IMR-90 (cell line): ENCODE results near the gene GREB1L. TPM values are rescaled to one million over a fixed set of nuclear protein-coding genes. Genes with fewer than 3 reads are reported as not detected.

Experiments used
- ATAC-seq: fragments of 200-7000 bp; cut with Tn5 transposase; 2 replicates; pipeline ENCODE4 v1.9.1; 2020; ENCODE audit warnings: low read depth, mild to moderate bottlenecking, moderate library complexity
- BruUV-seq: library from RNA; stranded (reverse); fragments of 400-500 nt; replicated peaks from 2 replicates; lab custom pipeline; 2021; lab: Mats Ljungman, UMichigan
- CTCF ChIA-PET: fragments of 300-600 bp; formaldehyde crosslinking; extraction: SDS; loops from one replicate; lab custom pipeline; 2021; ENCODE audit warnings: antibody characterized with exemption; lab: Yijun Ruan, JAX
- POLR2A ChIA-PET: fragments of 300-600 bp; sonication (Branson Sonifier 250); formaldehyde crosslinking; loops from one replicate; lab custom pipeline; 2022; ENCODE audit warnings: antibody characterized with exemption; ENCODE audit not compliant: unreplicated experiment; lab: Charles Lee
- DNase-seq: peaks from one replicate; pipeline ENCODE4 v3.0.0; 2013
- H2AFZ ChIP-seq: replicated peaks from 2 replicates; pipeline ENCODE3; 2013; ENCODE audit warnings: low read length, mild to moderate bottlenecking; ENCODE audit not compliant: poor library complexity
- H2AK5ac ChIP-seq: 2 replicates; pipeline ENCODE4 v1.6.1; 2013; ENCODE audit warnings: low read depth, low read length, inconsistent platforms
- H2AK9ac ChIP-seq: replicated peaks from 2 replicates; pipeline ENCODE3; 2013; ENCODE audit warnings: mild to moderate bottlenecking, low read depth, low read length, moderate library complexity; ENCODE audit not compliant: poor library complexity
- H2BK120ac ChIP-seq: 2 replicates; pipeline ENCODE4 v1.6.1; 2013; ENCODE audit warnings: low read depth, low read length, inconsistent platforms
- H2BK15ac ChIP-seq: 3 replicates; pipeline ENCODE4 v1.6.1; 2013; ENCODE audit warnings: low read depth, low read length, inconsistent platforms
- H2BK20ac ChIP-seq: 2 replicates; pipeline ENCODE4 v1.6.1; 2013; ENCODE audit warnings: low read depth, mild to moderate bottlenecking, inconsistent platforms, low read length, moderate library complexity
- H2BK5ac ChIP-seq: 2 replicates; pipeline ENCODE4 v1.6.1; 2013; ENCODE audit warnings: mild to moderate bottlenecking, low read depth, low read length, inconsistent platforms; ENCODE audit not compliant: poor library complexity, severe bottlenecking
- H3K14ac ChIP-seq: replicated peaks from 2 replicates; pipeline ENCODE4 v1.6.1; 2013; ENCODE audit warnings: low read depth, low read length, inconsistent platforms
- H3K18ac ChIP-seq: 2 replicates; pipeline ENCODE4 v1.6.1; 2013; ENCODE audit warnings: low read depth, low read length, control low read depth
- H3K23ac ChIP-seq: 2 replicates; pipeline ENCODE4 v1.6.1; 2013; ENCODE audit warnings: low read depth, low read length, inconsistent platforms
- H3K27ac ChIP-seq: 2 replicates; pipeline ENCODE4 v1.5.1; 2013; ENCODE audit warnings: mild to moderate bottlenecking, control low read depth, low read length; ENCODE audit not compliant: insufficient read depth
- H3K27me3 ChIP-seq: 2 replicates; pipeline ENCODE4 v1.6.1; 2013; ENCODE audit warnings: low read length; ENCODE audit not compliant: control insufficient read depth, insufficient read depth
- H3K36me3 ChIP-seq: 2 replicates; pipeline ENCODE4 v1.6.1; 2013; ENCODE audit warnings: low read length, mixed read lengths; ENCODE audit not compliant: control insufficient read depth, insufficient read depth
- H3K4ac ChIP-seq: 2 replicates; pipeline ENCODE4 v1.6.1; 2013; ENCODE audit warnings: low read depth, low read length, inconsistent platforms
- H3K4me1 ChIP-seq: 2 replicates; pipeline ENCODE4 v1.6.1; 2013; ENCODE audit warnings: low read length, mixed read lengths; ENCODE audit not compliant: control insufficient read depth, insufficient read depth
- H3K4me2 ChIP-seq: 2 replicates; pipeline ENCODE4 v1.6.1; 2013; ENCODE audit warnings: low read depth, mild to moderate bottlenecking, control low read depth, low read length, moderate library complexity
- H3K4me3 ChIP-seq: 2 replicates; pipeline ENCODE4 v1.5.1; 2013; ENCODE audit warnings: low read depth, mild to moderate bottlenecking, control low read depth, low read length, moderate library complexity; ENCODE audit not compliant: insufficient read depth
- H3K56ac ChIP-seq: 2 replicates; pipeline ENCODE4 v1.6.1; 2013; ENCODE audit warnings: low read length, inconsistent platforms; ENCODE audit not compliant: insufficient read depth; ENCODE audit errors: extremely low read depth
- H3K79me1 ChIP-seq, 2 experiments: 2 replicates each; pipeline ENCODE4 v1.6.1; 2013; ENCODE audit warnings: low read length in 2 of 2, inconsistent platforms in 1 of 2, low read depth in 1 of 2
- H3K9ac ChIP-seq: 2 replicates; pipeline ENCODE4 v1.6.1; 2013; ENCODE audit warnings: low read depth, low read length, control low read depth
- H3K9me1 ChIP-seq: 2 replicates; pipeline ENCODE4 v1.6.1; 2013; ENCODE audit warnings: low read length, inconsistent platforms; ENCODE audit not compliant: insufficient read depth
- H3K9me3 ChIP-seq: 2 replicates; pipeline ENCODE4 v1.6.1; 2013; ENCODE audit warnings: low read length; ENCODE audit not compliant: control insufficient read depth, insufficient read depth
- H4K20me1 ChIP-seq: 2 replicates; pipeline ENCODE4 v1.6.1; 2013; ENCODE audit warnings: low read length, inconsistent platforms; ENCODE audit not compliant: insufficient read depth
- H4K5ac ChIP-seq: 2 replicates; pipeline ENCODE4 v1.6.1; 2013; ENCODE audit warnings: mild to moderate bottlenecking, low read depth, low read length, control low read depth
- H4K8ac ChIP-seq, 2 experiments: 2 replicates each; pipeline ENCODE4 v1.6.1; 2013; ENCODE audit warnings: low read depth in 2 of 2, low read length in 2 of 2, control low read depth in 1 of 2, inconsistent platforms in 1 of 2
- H4K91ac ChIP-seq: 2 replicates; pipeline ENCODE4 v1.6.1; 2013; ENCODE audit warnings: low read depth, low read length, inconsistent platforms; ENCODE audit not compliant: insufficient read depth
- CTCF ChIP-seq: conservative IDR thresholded peaks from 2 replicates; pipeline ENCODE4 v1.5.1; 2012; ENCODE audit warnings: mild to moderate bottlenecking, low read depth, low read length, improper control_type of control experiment
- FOS ChIP-seq: fragments of 150-350 bp; IDR thresholded peaks from 2 replicates; pipeline ENCODE4 v1.6.1; 2016; ENCODE audit warnings: low read depth, low read length
- MAZ ChIP-seq: IDR thresholded peaks from 2 replicates; pipeline ENCODE4 v1.6.1; 2012; ENCODE audit warnings: low read depth, mild to moderate bottlenecking, low read length, improper control_type of control experiment, moderate library complexity, borderline replicate concordance
- MXI1 ChIP-seq: IDR thresholded peaks from 2 replicates; pipeline ENCODE4 v1.6.1; 2012; ENCODE audit warnings: low read depth, mild to moderate bottlenecking, low read length, moderate library complexity, borderline replicate concordance
- NFE2L2 ChIP-seq: fragments of 150-350 bp; IDR thresholded peaks from 2 replicates; pipeline ENCODE4 v1.6.1; 2016; ENCODE audit warnings: low read depth, mild to moderate bottlenecking, low read length
- RAD21 ChIP-seq: IDR thresholded peaks from 2 replicates; pipeline ENCODE4 v1.6.1; 2012; ENCODE audit warnings: low read length, improper control_type of control experiment
- RFX5 ChIP-seq: IDR thresholded peaks from 2 replicates; pipeline ENCODE4 v1.8.0; 2012; ENCODE audit warnings: low read depth, mild to moderate bottlenecking, low read length, moderate library complexity
- SMC3 ChIP-seq: fragments of 150-350 bp; IDR thresholded peaks from 2 replicates; pipeline ENCODE4 v1.6.1; 2016; ENCODE audit warnings: low read depth, mild to moderate bottlenecking, antibody characterized with exemption, low read length, moderate library complexity
- WGBS, 2 experiments: methylation state at CpG; one replicate each; pipeline versions ENCODE4 v1.1.5 to v1.1.7; 2013; ENCODE audit warnings: missing lambda C conversion rate in 2 of 2; ENCODE audit not compliant: insufficient read length in 1 of 2; ENCODE audit errors: extremely low coverage in 2 of 2; 5-methylcytosine and 5-hydroxymethylcytosine counted together
- dilution Hi-C: fragments of 300-500 bp; cut with HindIII; formaldehyde crosslinking; loops from one replicate; pipeline ENCODE4 v1.14.3; 2018; ENCODE audit warnings: low sequenced_read_pairs; ENCODE audit not compliant: unreplicated experiment
- in situ Hi-C: fragments of 300-500 bp; cut with MboI; formaldehyde crosslinking; loops from 3 replicates; pipeline ENCODE4 v1.14.3; 2019; ENCODE audit warnings: low sequenced_read_pairs, inconsistent platforms, mixed read lengths
- intact Hi-C: fragments of 100-400 bp; cut with micrococcal nuclease; formaldehyde crosslinking; loops from 2 replicates; pipeline ENCODE4 v1.10.0; 2022
- polyA plus RNA-seq, 3 experiments: library from polyadenylated mRNA; depleted of rRNA; stranded (reverse); fragments of >200 nt; gene quantifications; 2 replicates each; pipeline ENCODE4 v1.2.3, GENCODE V29; 2012; ENCODE audit warnings: low replicate concordance in 1 of 3
- total RNA-seq: library from RNA; depleted of rRNA; stranded (reverse); fragments of >200 nt; gene quantifications from 2 replicates; pipeline ENCODE4 v1.2.3, GENCODE V29; 2012
- TF ChIP-seq, protein P1 (sequence below): fragments of 150-350 bp; IDR thresholded peaks from 2 replicates; pipeline ENCODE4 v1.6.1; 2017; ENCODE audit warnings: mild to moderate bottlenecking, antibody characterized with exemption, low read length, low read depth

The GREB1L gene
- total and polyA plus RNA-seq, 2 of the 4 experiments (the other 2 are of a cell fraction): under 0.01 to 0.02 TPM

DNA sequence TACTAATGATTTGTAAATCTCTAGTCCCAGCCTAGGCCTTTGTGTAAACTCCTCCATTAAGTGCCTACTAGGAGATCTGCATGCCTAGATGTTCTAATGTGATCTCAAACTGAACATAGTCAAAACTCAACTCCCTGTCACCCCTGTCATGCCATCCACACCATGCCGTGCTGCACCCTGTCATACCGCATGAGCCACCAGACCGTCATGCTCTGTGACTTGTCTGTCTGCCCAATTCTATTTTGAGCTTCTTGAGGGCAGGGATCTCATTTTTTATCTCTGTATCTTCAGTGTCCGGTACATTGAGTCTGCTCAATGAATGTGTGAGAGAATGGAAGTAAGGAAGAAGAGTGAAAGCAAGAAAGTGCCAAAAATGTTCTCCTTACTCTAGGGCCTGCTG, 35.5 kb downstream of the GREB1L start:
- Histone ChIP-seq H3K79me1 (no peaks in the 10 kb centered on the region), H2BK120ac (no peak overlapping the region), H3K56ac (no peak overlapping the region), H2AK5ac (no peak overlapping the region), H3K23ac (no peak overlapping the region), H3K27me3 (no peaks in the 10 kb centered on the region; the same call in 1 of the 2 replicates), H4K20me1 (no peaks in the 10 kb centered on the region), H4K5ac (no peak overlapping the region), H3K4me1 (no peaks in the 10 kb centered on the region), H3K9me3 (no peaks in the 10 kb centered on the region), H3K18ac (no peak overlapping the region), H2BK15ac (no peak overlapping the region), H3K9ac (no peak overlapping the region), H3K4me3 (no peak overlapping the region), H3K36me3 (no peaks in the 10 kb centered on the region), H2BK20ac (no peak overlapping the region), H3K14ac (no peak overlapping the region), H3K27ac (no peak overlapping the region), H3K4ac (no peak overlapping the region), H3K9me1 (no peaks in the 10 kb centered on the region), H2AFZ (no peak overlapping the region), H2BK5ac (no peak overlapping the region), H4K8ac (no peak overlapping the region), H2AK9ac (no peak overlapping the region), H3K4me2 (no peak overlapping the region), H4K91ac (no peak overlapping the region)
- BruUV-seq: no TSS peak
- TF ChIP-seq FOS: no peak
- no peak for TF ChIP-seq SMC3
- TF ChIP-seq MAZ: no peak
- TF ChIP-seq RFX5: no peak
- no peak for TF ChIP-seq CTCF
- TF ChIP-seq MXI1: no peak
- no peak for TF ChIP-seq RAD21
- TF ChIP-seq NFE2L2: no peak
- TF ChIP-seq, protein P1, sequence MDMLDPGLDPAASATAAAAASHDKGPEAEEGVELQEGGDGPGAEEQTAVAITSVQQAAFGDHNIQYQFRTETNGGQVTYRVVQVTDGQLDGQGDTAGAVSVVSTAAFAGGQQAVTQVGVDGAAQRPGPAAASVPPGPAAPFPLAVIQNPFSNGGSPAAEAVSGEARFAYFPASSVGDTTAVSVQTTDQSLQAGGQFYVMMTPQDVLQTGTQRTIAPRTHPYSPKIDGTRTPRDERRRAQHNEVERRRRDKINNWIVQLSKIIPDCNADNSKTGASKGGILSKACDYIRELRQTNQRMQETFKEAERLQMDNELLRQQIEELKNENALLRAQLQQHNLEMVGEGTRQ: no peak
- intact Hi-C loops: loop anchor here (10.0 kb wide), 1 partner anchor 107 kb away; no protein-coding TSS in a partner anchor
- ChIA-PET CTCF (no interaction called here), POLR2A (no interaction called here)
- DNase-seq (no peak), ATAC-seq (no peak)
- dilution Hi-C loops: no loop called here
- in situ Hi-C loops: no loop called here
- WGBS, 2 experiments: no CpG with 5 or more reads among the region's 4 CpGs
